ENCODE results near the gene GPER1.

- TF ChIP-seq SUZ12 (IDR thresholded peaks at IDR 0.05; ENCODE audit: extremely low read depth, insufficient read depth, insufficient read length) (no peak), YY1 (IDR thresholded peaks at IDR 0.05; ENCODE audit: insufficient read depth, insufficient read length) (no peak)
Measured at GRCh38 chr7:1079546-1079945, 8.4 kb upstream of the GPER1 start.

All from NT2/D1 (cell line).